ENCODE measurements around the gene DACH1.

Gene DACH1

DNA sequence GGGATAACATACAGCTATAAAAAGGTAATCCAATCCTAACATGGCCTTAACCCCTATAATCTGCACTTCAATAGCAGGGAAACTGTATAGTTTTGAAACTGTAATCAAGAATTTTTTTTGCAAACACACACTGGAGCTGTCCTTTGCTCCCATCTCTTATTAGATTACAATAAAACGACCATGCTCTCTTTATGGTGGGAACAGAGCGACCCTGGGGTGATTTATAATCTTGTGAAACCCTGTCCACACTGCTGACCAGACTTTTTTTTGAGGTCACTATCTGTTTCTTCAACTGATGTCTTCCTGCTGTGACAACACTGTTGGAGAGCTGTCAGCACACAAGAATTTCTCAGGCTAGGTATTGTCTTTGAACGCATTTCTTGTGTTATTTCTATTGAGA lies 35.3 kb downstream of the DACH1 start:
- Histone ChIP-seq H3K4me2 (ENCODE audit: low read length) (no peak overlapping the region), H3K36me3 (replicated peaks; ENCODE audit: low read depth, low read length) (no peaks in the 10 kb centered on the region), H3K9me3 (ENCODE audit: insufficient read depth, low read length) (no peaks in the 10 kb centered on the region; the same call in 1 of the 2 replicates), H4K20me1 (ENCODE audit: insufficient read depth, low read length) (no peaks in the 10 kb centered on the region), H3K27ac (ENCODE audit: low read length) (no peak overlapping the region), H3K79me2 (ENCODE audit: low read length) (no peaks in the 10 kb centered on the region), H3K9ac (ENCODE audit: low read length) (no peak overlapping the region), H3K4me3 (ENCODE audit: low read length) (no peak overlapping the region), H2AFZ (ENCODE audit: low read depth, low read length) (no peak overlapping the region), H3K4me1 (ENCODE audit: low read length) (no peaks in the 10 kb centered on the region), H3K27me3 (ENCODE audit: low read depth, low read length) (no peaks in the 10 kb centered on the region)
- TF ChIP-seq, protein P1, sequence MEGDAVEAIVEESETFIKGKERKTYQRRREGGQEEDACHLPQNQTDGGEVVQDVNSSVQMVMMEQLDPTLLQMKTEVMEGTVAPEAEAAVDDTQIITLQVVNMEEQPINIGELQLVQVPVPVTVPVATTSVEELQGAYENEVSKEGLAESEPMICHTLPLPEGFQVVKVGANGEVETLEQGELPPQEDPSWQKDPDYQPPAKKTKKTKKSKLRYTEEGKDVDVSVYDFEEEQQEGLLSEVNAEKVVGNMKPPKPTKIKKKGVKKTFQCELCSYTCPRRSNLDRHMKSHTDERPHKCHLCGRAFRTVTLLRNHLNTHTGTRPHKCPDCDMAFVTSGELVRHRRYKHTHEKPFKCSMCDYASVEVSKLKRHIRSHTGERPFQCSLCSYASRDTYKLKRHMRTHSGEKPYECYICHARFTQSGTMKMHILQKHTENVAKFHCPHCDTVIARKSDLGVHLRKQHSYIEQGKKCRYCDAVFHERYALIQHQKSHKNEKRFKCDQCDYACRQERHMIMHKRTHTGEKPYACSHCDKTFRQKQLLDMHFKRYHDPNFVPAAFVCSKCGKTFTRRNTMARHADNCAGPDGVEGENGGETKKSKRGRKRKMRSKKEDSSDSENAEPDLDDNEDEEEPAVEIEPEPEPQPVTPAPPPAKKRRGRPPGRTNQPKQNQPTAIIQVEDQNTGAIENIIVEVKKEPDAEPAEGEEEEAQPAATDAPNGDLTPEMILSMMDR (IDR thresholded peaks at IDR 0.05; ENCODE audit: low read depth, low read length): no peak
- TF ChIP-seq EZH2phosphoT487 (IDR thresholded peaks at IDR 0.05; ENCODE audit: low read depth): no peak

DNA sequence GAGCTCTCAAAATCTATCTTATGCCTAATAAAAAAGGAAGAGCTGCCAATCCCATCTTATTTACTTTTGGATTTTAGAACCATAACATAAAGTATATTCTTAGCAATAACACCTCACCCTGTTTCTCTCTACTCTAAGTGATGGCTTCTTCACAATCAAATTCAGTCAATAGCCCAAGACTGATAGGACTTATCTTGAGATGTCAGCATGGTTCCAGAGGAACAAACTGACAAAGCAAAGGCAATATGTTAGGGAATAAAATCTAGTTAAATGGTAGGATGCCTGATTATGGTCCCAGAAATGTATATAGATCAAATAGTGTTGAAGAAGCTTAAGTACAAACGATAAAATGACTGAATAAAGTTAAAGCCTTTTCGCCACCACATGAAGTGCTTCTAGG lies 36.3 kb downstream of the DACH1 start:
- H4K20me1 ChIP-seq (ENCODE audit: insufficient read depth, low read length): no peaks in the 10 kb centered on the region
- H3K27ac ChIP-seq (ENCODE audit: low read length): no peak overlapping the region
- no peaks in the 10 kb centered on the region for H3K27me3 ChIP-seq (ENCODE audit: low read depth, low read length)
- H3K4me2 ChIP-seq (ENCODE audit: low read length): no peak overlapping the region
- no peak overlapping the region for H3K9ac ChIP-seq (ENCODE audit: low read length)
- no peaks in the 10 kb centered on the region for H3K36me3 ChIP-seq (replicated peaks; ENCODE audit: low read depth, low read length)
- H2AFZ ChIP-seq (ENCODE audit: low read depth, low read length): no peak overlapping the region
- no peak overlapping the region for H3K4me3 ChIP-seq (ENCODE audit: low read length)
- no peaks in the 10 kb centered on the region for H3K4me1 ChIP-seq (ENCODE audit: low read length)
- TF ChIP-seq EZH2phosphoT487 (IDR thresholded peaks at IDR 0.05; ENCODE audit: low read depth): no peak
- TF ChIP-seq, protein P1 (IDR thresholded peaks at IDR 0.05; ENCODE audit: low read depth, low read length): no peak
- no peaks in the 10 kb centered on the region for H3K79me2 ChIP-seq (ENCODE audit: low read length)
- H3K9me3 ChIP-seq (ENCODE audit: insufficient read depth, low read length): no peaks in the 10 kb centered on the region; the same call in 1 of the 2 replicates

DNA sequence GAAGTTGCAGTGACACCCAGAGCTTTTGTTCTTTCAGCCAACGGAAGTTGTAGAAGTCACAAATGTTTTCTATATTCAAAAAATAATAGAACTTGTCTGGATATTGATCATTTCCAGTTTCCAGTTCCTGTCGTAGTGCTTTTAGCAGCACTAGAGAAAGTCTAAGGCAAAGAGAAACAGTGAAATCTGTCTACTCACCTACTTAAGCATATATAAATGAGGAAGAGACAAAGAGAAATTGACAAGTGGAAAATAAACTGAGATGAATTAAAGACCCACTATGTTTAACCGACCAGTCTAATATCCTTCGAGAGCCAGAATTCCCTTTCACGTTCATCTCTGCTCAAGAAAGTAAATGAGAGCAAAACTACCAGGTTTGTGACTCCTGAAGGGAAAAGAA lies 36.7 kb downstream of the DACH1 start:
- Histone ChIP-seq H3K79me2 (ENCODE audit: low read length) (no peaks in the 10 kb centered on the region), H3K27me3 (ENCODE audit: low read depth, low read length) (no peaks in the 10 kb centered on the region), H3K4me3 (ENCODE audit: low read length) (no peak overlapping the region), H3K9me3 (ENCODE audit: insufficient read depth, low read length) (no peaks in the 10 kb centered on the region; the same call in 1 of the 2 replicates), H3K4me1 (ENCODE audit: low read length) (no peaks in the 10 kb centered on the region), H2AFZ (ENCODE audit: low read depth, low read length) (no peak overlapping the region), H3K9ac (ENCODE audit: low read length) (no peak overlapping the region), H4K20me1 (ENCODE audit: insufficient read depth, low read length) (no peaks in the 10 kb centered on the region), H3K4me2 (ENCODE audit: low read length) (no peak overlapping the region), H3K36me3 (replicated peaks; ENCODE audit: low read depth, low read length) (no peaks in the 10 kb centered on the region), H3K27ac (ENCODE audit: low read length) (no peak overlapping the region)
- TF ChIP-seq, protein P1 (IDR thresholded peaks at IDR 0.05; ENCODE audit: low read depth, low read length): no peak
- no peak for TF ChIP-seq EZH2phosphoT487 (IDR thresholded peaks at IDR 0.05; ENCODE audit: low read depth)

DNA sequence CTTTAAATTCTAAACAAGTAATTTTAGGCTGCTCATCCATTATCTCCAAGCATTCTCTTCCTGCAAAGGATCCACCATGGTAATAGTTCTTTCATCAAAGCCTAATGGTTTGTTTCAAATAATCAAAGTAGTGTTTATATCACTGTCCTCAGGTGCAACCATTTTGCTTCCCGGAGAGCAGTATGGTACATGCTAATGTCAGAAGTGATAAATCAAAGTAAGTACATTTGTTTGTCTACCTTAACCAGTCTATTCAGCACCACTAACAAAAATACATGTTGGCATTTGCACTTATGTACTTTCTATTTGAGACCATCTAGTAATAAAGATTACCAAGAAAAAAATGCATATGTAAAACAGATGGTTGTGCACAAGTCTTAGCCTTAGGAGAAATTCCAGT lies 37.5 kb downstream of the DACH1 start:
- H3K27ac ChIP-seq (ENCODE audit: low read length): no peak overlapping the region
- no peak overlapping the region for H3K4me2 ChIP-seq (ENCODE audit: low read length)
- H3K4me1 ChIP-seq (ENCODE audit: low read length): no peaks in the 10 kb centered on the region
- H3K79me2 ChIP-seq (ENCODE audit: low read length): no peaks in the 10 kb centered on the region
- no peak overlapping the region for H2AFZ ChIP-seq (ENCODE audit: low read depth, low read length)
- H3K36me3 ChIP-seq (replicated peaks; ENCODE audit: low read depth, low read length): no peaks in the 10 kb centered on the region
- no peaks in the 10 kb centered on the region for H4K20me1 ChIP-seq (ENCODE audit: insufficient read depth, low read length)
- no peak overlapping the region for H3K9ac ChIP-seq (ENCODE audit: low read length)
- no peak overlapping the region for H3K4me3 ChIP-seq (ENCODE audit: low read length)
- no peak for TF ChIP-seq EZH2phosphoT487 (IDR thresholded peaks at IDR 0.05; ENCODE audit: low read depth)
- TF ChIP-seq, protein P1 (IDR thresholded peaks at IDR 0.05; ENCODE audit: low read depth, low read length): no peak
- H3K27me3 ChIP-seq (ENCODE audit: low read depth, low read length): no peaks in the 10 kb centered on the region
- H3K9me3 ChIP-seq (ENCODE audit: insufficient read depth, low read length): no peaks in the 10 kb centered on the region; the same call in 1 of the 2 replicates
